Measurements from ENCODE around the gene FOXO6. TPM values are rescaled to one million over a fixed set of nuclear protein-coding genes. Genes with fewer than 3 reads are reported as not detected.

The FOXO6 gene
- total RNA-seq, 2 donors from 2014 or later: 0.52 to 0.75 TPM

DNA sequence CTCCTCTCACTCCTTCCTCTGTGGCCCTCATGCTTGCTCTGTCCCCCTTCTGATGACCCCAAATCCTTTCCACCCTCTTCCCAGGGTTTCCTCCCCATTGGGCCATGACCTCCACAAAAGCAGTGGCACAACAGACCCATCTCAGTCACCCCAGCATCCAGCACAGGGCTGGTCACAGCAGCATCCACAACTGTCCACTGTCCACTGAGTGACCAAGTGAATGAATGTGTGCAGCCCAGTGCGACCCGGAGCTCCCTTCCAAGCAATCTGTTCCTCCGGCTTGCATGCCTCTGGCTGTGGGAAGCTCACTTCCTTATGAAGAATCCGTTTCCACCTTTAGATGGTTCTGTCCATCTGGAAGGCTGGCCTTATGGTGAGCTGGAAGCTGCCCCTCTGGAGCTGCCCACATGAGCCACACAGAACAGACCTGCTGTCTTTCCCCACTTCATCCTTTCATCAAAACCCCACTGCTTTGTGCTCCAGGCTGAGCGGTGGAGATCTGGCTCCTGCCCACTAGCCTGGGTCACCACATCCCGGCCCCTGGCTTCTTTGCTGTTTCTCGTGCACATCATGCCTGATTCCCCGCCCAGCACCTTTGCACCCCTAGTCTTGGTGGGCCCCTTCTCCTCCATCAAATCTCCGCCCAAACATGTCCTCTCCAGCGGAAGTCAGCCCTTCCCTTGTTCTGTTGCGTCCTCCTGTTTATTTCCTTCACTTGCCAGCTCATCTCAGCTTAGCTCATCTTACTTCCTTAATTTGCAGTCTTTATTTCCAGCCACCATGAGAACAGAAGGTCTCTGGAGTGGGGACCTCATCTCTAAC is 66.9 kb downstream of the FOXO6 start:
- ATAC-seq (no peak), DNase-seq (no peak)
- intact Hi-C loops (cut with DNase I, micrococcal nuclease): no loop called here

DNA sequence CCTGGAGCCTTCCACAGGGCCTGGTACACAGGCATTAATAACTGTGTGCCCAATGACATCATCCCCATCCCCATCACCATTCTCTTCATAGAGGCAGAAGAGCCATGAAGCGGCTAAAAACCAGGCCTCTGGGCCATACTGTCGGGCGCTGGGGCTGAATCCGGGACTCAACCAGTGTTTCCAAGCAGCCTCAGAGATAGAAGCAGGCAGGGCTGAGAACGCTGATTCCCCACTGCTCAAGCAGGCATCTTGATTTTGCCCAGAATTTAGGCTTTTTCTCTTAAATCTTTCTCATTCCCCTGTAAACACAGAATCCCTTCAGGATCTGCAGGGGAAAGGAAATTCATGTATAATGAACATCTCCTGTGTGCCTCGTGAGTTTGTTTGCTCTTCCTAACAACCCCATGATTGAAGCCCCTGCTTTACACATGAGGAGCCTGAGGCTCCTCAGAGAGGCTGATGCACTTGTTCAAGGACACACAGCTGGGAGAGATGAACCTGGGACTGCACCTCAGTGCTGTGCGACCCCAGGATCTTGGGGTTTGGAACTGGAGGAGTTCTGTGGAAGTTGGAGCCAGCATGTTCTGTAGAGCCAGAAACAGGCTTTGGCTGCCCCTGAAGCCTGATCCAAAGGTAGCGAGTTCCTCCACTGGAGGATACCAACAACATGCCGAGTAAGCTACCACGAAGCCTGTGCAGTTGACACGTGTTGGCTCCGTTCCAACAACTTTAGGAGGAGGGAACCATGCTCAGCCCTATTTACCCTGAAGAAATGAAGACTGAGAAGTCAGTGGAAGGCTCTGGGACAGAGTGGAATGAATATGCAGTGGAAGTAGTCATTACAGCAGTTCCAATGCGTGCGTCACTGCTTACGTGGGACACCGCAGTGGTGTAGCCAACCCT is 67.8 kb downstream of the FOXO6 start:
- no peak for ATAC-seq
- intact Hi-C loops (cut with DNase I, micrococcal nuclease): no loop called here
- DNase-seq: no peak

DNA sequence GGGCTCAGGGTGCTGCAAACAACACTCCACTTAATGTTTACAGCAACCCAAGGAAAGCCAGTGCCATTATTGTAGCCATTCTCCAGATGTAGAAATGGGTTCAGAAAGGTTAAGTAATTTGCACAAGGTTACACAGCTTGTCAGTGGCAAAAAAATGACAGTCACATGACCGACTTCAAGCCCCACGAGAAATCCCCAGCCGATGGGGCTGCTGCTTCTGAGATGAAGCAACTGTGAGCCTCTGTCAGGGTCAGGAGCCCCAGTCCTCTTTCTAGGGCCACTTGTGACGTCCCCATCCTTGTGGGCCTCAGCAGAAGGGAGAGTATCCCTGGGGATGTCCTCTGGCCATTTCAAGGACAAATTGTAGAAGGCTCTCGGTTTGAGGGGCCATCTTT is 68.4 kb downstream of the FOXO6 start:
- intact Hi-C loops (cut with DNase I, micrococcal nuclease): no loop called here
- no peak for ATAC-seq
- no peak for DNase-seq

DNA sequence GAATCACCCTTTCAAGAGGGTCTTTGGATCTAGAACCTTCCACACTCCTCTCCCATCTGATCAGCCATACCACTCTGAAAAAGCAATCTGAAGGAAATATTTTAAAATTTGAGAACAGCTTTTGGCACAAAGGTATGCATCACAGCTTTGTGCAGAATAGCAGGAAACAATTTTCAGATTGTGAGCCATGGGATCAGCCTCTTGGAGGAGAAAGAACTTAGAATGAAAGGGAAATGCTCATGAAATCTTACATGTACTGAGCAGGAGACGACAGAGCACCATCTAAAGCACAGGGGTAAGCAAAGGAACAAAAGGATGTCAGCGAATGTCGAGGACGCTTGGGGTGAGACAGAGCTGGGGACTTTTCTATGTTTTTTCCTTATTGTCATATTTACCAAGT is 68.8 kb downstream of the FOXO6 start:
- intact Hi-C loops (cut with DNase I, micrococcal nuclease): no loop called here
- DNase-seq (no peak), ATAC-seq (no peak)

DNA sequence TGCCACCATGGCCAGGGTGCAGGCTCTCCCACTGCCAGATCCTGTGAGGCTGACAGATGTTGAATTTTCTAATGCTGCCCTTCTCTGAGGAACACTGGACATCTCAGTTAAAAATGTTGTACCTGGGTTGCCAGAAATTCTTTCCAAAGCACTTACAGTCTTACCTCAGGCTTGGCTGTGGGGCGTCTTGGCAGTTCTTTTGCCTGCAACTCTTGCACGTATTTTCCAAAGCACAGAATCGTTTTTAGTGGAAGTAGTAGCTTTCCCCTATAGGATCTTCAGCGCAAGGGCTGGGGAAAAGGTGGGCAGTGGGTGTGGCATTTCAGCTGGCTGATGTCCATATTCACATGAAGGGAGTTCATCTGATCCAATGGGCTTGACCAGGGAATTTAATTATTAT is 69.3 kb downstream of the FOXO6 start:
- DNase-seq (no peak), ATAC-seq (no peak)
- intact Hi-C loops (cut with DNase I, micrococcal nuclease): no loop called here

DNA sequence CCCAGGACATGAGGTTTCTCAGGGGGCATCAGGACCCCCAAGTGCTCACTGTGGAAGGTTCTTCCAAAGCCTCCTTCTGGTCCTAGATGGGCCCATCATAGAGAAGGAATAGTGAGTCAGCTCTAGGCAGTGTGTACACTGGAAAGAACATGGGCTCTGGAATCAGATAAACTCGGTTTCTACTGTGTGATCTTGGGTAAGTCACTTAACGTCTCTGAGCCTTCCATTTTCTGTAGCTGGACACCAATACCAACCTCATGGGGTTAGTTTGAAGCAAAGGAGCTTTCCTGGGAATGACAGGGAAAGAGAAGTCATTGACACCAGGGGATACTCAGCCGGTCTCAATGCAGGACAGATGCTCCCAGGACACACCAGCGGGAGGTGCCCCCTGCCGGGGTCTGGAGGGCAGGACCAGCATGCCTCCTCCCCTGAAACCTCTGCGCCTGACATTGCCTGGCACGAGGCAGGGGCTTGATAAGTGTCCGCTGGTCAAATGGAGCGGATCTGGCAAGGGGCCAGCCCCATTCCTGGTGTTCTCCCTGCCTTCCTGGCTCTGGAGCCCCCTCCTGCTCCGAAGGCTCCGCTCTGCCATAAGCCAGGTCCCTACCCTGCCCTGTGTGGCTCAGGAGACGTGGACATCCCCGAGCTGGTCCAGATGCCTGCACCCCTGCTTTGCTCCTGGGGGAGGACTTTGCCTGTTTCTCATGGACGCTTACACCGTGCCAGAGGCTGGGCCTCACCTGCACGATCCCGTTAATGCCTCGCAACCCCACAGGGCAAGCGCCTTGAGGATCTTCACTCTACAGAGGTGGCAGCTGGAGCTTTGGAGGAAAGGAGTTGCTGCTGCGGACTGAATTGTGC is 70.5 kb downstream of the FOXO6 start:
- ATAC-seq: no peak
- intact Hi-C loops (cut with DNase I, micrococcal nuclease): no loop called here
- peak in 1 of 2 donors; percentile 34 for DNase-seq

Other genes with a start within 250 kb of the FOXO6 start
- 10 to 100 TPM; 24.1 to 34.3 TPM for gene SCMH1, start 119.1 kb upstream of the FOXO6 start, total RNA-seq
- gene EDN2, start 123.2 kb downstream of the FOXO6 start, total RNA-seq: 10 to 100 TPM in 1 of 2 donors, 1 to 10 TPM in 1; 4.8 to 19.3 TPM